GM18870 (cell line): ENCODE data around the gene GRB10.
"Not testable (repeated sequence)": the region's sequence is repeated elsewhere in the genome, so short reads cannot be mapped to it uniquely, and the experiment has no call there.

Source experiments
- ATAC-seq: cut with Tn5 transposase; IDR thresholded peaks from one replicate; pipeline ENCODE4 v1.9.1; 2021; ENCODE audit warnings: moderate library complexity; ENCODE audit not compliant: unreplicated experiment

The GRB10 gene

DNA sequence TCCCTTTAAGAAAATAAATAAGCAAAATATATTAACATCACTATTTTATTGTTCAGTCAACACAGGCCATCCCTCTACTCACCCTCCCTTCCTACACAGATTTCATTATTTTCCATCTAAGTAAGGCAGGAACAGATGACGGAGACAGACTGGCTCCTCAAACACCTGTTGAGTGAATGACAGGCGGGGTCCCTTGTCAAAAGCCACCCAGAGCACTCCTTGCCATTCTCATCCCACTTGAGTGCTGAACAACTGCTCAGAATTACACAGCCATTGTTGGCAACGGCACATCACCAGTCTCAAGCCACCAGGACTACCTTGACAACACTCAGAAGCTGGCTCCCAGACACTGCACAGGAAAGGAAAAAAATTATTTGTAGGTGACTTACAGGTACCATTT, 3.3 kb downstream of the GRB10 start:
- ATAC-seq, result no peak

DNA sequence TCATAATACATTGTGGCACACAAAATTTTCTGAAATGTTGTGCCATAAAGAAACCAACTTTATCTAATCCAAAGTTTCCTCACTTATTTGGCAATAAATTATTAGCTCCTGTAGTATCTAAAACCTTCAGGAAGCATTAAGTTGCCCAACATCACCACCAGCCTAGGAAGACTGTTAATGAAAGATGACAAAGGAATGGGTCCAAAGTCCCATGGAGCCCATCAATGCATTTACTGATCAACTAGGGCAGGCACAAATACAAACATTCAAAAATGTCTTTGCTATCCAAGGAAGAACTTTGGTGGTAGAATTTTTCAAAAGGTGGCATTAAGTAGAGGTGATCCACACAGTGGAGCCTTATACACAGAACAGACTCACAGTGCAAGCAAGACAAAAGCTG, 4.5 kb downstream of the GRB10 start:
- no peak for ATAC-seq

- no peak for ATAC-seq
Observed at GRCh38 chr7:50775836-50776235, 6.9 kb downstream of the GRB10 start.

GRCh38 chr7:50775231-50775630, 7.5 kb downstream of the GRB10 start:
- no peak for ATAC-seq

DNA sequence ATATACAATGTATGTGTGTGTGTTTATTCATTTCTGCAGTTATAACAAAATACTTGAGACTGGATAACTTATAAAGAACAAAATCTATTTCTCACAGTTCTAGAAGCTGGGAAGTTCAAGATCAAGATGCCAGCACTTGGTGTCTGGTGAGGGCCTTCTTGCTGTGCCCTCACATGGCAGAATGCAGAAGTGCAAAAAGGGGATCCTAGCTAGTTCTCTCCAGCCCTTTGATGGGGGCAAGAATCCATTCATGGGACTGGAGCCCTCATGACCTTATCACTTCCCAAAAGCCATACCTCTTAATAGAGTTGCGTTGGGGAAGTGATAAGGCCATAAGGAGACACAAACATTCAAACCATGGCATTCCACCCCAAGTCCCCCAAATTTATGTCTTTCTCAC, 8.4 kb downstream of the GRB10 start:
- no peak for ATAC-seq

- not testable (repeated sequence) for ATAC-seq
Observed at GRCh38 chr7:50773071-50773470, 9.6 kb downstream of the GRB10 start.

DNA sequence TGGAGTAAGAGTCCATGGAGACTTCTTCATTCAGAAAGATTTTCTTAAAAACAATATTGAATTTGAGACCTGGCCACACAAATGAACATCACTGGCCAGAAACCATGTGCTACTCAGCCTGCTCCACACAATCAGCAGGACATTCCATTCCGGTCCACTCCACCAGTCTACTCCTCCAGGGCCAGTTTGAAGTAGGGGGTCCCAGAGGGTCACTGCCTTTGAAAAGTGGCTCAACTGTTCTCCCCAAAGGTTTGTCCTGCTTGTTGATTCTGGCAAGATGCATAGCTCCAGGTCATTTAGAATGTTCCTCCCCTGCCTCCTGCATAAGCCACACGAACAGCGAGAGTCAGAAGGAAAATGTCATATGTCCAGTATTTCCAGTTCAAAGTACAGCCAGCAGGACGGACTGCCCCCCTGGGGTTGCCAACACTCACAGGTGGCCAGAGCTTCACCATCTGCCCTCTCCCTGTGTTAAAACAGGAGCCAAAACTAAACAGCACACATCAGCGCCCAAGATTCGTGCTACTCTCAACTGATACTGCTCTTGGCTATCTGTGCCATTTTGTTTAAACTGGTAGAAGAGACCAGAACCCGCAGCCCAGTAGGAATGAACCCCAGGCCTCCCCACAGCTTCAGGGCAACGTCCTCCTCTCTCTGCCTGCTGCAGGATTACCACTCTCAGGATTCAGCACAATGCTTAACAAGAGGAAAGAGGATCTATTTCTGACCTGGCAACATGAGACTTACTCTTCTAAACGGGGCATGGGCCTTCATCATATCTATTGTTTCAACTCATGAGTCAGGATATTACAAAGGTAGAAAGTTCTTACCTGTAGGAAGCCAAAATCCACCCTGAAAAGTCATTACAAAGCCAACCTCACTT, 11.3 kb downstream of the GRB10 start:
- no peak for ATAC-seq

DNA sequence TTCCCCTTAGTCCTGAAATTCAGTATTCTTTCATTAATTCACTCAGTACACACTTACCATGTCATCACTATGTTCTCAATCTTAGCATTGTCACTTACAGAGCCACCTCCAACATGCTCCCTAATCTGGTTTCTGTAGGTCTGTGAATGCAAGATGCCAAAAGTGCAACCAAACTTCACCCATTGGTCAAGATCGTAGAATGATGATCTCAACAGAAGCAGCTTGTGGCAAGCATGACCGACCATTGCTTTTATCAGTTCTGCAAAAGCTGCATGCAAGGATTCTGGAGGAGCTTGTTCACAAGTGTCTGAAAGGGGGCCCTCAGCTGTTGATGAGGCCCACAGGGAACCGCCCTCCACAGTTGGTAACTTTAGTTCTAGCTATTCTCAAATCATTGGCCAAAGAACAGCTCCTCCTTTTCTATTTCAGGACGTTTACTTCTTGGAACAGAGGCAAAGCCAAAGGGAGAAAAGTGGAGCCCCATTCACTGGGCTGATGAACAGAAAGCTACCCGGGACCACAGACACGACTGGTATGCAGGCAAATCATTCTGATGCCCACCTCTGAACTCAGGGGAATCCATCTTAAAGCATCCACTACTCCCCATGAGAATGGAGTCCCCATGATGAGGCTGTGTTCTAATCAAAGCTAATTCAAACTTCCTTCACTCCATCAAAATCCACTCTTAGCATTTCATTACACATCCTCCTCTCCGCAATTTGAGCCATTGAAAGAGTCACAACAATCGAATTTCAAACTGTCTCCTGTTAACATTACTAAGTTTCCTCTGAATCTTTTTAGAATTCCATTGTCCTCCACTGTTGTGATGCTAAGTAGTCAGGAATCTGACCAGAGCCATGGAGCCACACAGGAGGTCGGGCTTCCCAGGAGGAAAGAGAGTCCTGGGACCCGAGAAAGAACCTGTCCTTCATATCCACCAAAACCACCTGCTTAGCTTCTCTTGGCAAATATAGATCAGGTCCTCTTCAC, 13.9 kb downstream of the GRB10 start:
- no peak for ATAC-seq

DNA sequence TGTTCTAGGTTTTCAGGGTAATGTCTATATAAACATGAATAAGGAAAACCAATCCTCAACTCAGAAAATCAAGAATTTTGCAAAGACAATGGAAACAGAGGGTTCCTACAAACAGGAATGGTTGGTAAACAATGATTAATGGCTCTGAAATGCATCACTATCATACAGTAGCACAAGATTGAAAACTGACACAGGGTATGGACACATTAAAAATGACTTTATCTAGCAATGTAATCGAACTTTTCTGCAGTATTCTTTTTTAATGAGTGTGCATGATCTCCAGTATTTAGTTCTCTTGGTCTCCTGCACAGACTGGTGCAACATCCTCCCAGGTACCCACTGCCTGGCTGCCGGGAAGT, 15.9 kb downstream of the GRB10 start:
- ATAC-seq, result no peak

GRCh38 chr7:50766106-50766848, 16.4 kb downstream of the GRB10 start:
- ATAC-seq, result no peak

DNA sequence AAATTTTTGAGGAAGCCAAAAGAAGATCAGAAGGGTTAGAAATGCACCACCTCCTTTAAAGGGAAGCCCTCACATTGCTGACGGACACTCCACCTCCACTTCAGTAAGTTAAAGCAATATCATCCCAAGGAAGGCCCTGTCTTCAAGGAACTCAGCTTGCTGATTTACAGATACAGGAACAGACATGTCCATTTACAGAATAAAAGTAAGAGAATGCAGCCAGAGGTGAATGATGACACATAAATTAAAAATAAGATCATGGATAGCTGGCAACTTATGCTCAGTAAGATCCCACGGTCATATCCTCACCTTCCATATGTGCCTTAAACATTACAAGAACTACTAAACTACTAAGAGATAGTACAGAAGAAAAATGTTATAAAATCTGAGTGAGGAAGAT, 20.4 kb downstream of the GRB10 start:
- ATAC-seq, result no peak

GRCh38 chr7:50761713-50762112, 21.0 kb downstream of the GRB10 start:
- ATAC-seq, result no peak

GRCh38 chr7:50757703-50758390, 24.8 kb downstream of the GRB10 start:
- ATAC-seq, result no peak

GRCh38 chr7:50756180-50756579, 26.5 kb downstream of the GRB10 start:
- no peak for ATAC-seq

DNA sequence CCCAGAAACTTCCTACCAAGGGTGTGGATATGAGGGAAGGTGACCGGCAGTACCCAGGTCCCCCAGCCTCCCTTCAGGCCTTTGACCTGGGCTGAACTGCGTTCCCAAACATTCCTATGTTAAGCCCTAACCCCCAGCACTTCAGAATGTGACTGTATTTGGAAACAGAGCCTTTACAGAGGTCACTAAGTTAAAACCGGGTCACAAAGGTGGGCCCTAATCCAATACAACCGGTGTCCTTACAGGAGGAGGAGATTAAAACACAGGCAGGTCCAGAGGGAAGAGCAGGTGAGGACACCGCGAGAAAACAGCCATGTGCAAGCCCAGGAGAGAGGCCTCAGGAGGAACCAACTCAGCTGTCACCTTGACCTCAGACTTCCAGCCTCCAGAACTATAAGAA, 28.0 kb downstream of the GRB10 start:
- no peak for ATAC-seq

DNA sequence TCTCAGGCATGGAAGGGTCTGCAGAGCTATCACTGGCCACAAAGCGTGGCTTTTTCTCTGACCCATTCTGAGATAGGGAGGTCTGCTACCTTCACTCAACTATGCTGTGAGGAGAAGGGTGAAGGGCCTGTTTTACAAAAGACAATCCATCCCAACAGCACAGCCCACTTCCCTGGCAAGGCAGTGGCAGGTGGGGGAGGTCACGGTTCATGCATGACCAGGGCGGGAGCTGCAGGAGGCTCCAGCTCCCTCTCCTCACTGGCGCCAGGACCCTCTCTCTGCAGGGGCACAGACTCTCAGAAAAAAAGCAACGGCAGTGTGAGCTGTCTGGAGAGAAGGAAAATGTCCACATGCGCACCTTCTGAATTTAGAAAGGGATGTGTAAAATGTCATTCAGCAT, 28.5 kb downstream of the GRB10 start:
- no peak for ATAC-seq

GRCh38 chr7:50752422-50752821, 30.3 kb downstream of the GRB10 start:
- ATAC-seq, result no peak

DNA sequence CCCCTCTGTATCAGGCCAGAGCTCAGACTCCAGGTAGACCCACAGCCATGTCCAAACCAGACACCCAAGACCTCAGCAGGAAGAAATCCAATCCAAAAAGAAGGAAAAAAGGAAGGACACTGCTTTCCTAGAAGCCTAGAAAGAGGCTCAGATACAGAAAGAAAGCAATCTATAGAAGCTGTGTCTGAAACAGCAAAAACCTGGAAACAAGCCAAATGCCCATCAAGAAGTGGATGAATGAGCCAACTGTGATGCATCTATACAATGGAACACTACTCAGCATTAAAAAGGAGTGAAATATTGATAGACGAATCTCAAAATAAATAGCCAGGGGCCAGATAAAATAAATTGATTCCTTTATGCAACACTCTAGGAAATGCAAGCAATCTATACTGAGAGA, 31.6 kb downstream of the GRB10 start:
- no peak for ATAC-seq

- no peak for ATAC-seq
Observed at GRCh38 chr7:50749896-50750295, 32.8 kb downstream of the GRB10 start.

GRCh38 chr7:50748472-50748871, 34.2 kb downstream of the GRB10 start:
- ATAC-seq, result no peak

DNA sequence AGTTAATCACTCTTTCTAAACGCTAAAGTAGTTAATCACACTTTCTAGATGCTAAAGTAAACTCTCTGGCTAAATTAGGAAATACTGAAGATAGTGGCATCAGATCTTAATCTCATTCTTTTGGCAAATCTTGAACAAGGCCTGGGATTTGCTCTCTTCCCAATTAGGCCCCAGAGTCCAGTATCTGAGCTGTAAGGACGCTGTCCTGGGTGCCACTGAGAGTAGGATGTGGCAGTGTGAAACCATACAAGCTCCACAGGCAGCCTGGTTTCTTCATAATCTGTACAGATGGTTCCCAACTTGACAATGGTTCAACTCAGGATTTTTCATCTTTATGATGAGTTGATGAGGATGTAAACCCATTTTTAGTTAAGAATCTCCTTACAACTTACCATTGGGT, 36.9 kb downstream of the GRB10 start:
- no peak for ATAC-seq
